HG02943 (cell line): Measurements from ENCODE around the gene SND1.
"Not testable (repeated sequence)": the region's sequence is repeated elsewhere in the genome, so short reads cannot be mapped to it uniquely, and the experiment has no call there.

ENCODE experiments used
- ATAC-seq: cut with Tn5 transposase; IDR thresholded peaks from one replicate; pipeline ENCODE4 v1.9.1; 2021; ENCODE audit warnings: mild to moderate bottlenecking, low read depth, moderate library complexity; ENCODE audit not compliant: unreplicated experiment

The SND1 gene

DNA sequence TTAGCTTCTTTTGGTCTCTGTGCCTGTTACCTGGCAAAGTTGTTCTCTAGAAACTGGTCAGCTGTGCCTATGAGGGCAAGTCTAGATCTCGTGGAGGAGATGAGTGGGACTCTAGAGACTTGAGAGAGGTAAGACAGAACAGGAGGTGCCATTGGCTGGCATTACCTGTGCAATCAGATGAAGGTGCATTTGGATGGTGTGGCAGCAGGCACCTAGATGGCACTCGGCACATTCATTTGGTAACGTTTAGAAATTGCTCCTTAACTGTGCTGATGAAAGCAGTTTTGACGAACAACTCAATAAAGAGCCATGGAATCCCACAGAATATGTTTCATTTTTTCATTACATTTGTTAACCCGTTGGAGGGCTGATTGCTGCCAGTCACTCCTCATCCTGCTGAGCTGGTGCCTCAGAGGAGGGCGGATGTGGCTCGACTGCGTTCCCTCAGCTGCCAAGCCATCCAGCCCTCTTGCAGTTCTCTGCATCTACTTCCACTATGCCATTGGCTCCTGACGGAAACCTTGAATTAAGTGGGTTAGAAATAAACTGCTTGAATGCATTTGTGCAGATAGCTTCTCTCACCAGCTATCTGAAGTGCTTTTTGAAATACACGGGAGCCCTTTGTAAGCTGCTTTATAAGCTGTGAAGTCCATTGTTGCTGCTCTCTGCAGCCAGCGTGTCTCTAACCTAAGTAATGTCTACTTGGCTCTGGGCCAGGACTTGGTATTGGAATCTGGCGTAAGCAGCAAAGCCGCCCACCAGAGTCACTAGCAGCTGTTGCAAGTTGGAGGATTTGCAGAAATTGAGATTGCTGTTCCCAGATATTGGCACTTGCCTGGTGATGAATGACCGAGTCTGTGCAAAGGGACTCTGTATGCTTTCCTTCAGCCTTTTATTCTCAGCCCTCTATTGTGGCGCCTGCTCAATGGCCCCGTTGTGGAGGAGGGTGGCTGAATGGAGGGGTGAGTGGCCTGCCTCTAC lies 291.8 kb downstream of the SND1 start:
- no peak for ATAC-seq

GRCh38 chr7:127946111-127946510 lies 294.1 kb downstream of the SND1 start:
- no peak for ATAC-seq

DNA sequence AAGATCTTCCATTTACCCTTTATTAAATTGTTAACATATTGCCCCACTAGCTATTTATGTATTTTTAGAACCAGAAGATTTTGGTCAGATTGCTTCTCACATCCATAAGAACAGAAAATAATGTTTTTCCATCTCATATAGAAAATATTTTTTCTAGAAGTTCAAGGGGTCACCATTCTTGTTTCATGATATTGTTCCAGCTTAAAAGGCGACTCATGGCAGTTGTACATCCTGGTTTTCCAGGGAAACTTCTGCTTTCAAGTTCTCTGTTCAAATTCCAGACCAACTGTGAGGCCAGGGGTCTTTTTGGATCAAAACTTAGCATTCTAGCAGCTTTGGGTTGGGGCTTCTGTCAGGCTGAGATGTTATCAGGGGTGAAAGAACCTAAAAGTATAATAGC lies 294.9 kb downstream of the SND1 start:
- no peak for ATAC-seq

- ATAC-seq: no peak
These were observed 296.3 kb downstream of the SND1 start for GRCh38 chr7:127948312-127948711.

GRCh38 chr7:127948930-127949329 lies 296.9 kb downstream of the SND1 start:
- ATAC-seq: no peak

DNA sequence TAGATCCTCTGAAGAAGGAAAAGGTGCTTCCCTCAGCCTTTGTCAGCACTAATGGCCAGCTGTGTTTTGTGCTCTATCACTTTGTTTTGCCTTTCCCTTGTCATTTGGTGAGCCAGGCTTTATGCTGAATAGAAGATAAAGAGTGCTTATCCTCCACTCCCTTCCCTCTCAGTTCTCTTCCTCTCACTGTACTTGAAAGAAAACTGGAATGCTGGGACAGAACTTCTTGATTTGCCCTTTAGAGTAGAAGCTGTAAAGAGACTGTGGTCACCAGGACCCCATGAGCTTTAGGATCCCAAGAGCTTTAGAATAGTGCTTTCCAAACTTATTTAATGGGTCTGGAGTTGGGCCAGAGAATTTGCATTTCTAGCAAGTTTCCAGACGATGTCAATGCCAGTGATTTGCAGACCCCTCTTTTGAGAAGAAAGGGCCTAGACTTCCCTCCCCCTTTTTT lies 297.8 kb downstream of the SND1 start:
- no peak for ATAC-seq

DNA sequence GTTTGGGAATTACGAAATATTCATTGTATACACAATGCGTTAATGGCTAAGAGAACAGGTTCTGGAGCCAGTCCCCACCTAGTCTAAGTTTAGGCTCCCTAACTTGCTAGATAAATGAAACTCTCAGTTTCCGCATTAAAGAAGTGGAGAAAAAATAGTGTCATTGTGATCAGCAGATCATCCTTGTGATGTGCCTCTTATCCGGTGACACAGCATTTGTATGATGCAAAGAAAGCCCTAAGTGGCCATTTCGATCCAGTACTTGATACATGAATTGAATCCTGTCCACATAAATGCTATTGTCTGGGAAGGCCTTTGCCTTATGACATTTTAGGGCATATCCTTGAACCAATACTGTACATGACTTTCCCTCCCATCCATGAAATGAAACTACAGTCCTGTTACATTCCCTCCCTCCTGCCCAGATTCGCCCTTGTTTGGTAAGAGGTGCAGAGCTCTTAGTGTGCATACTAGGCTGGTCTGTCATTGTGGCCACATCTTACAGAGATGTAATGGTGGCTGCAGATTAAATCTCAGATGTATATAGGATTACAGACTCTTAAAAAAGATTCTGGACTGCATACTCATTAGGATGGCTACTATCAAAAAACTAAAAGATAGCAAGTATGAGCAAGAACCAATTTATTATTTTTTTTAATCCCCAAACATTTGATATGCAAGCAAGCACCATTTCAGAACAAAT lies 298.4 kb downstream of the SND1 start:
- no peak for ATAC-seq

DNA sequence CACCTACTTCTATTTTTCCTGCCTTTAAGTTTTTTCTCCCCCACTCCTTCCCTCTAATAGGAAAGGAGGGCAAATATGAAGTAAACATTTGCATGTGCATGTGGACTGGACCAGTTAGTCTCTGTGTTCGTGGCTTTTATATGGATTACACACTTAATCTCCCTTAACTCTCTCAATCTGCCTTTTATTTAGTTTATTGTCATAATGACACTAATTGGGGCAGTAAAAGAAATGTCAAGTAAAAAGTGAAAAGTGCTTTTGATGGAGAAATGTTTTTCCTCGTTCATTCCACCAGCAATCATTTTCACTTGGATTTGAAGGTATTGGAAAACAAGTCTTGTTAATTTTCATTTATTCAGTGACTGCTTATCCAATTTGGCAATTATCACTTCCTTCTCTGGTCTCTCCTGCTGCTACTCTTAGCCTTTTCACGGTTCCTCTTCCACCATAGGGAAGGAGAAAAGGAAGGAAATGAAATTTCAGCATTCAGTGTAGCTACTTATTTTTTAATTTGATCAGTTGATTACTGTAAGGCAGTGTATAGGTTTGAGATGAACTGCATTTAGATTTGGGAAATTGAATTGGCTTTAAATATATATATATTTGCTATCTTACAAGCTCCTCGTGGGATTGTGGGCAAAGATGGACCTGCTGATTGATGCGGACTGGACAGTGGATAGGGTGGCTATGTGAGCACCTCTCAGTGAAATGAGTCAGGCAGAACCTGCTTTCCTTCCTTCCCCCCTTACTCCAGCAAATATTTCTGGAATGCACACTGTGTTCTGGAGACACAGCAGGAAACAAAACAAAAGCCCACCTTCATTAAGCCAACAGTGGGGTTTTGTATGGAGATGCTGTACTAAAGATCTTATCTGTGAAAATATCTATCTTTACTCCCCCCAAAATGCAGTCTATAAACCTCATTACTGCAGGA lies 301.7 kb downstream of the SND1 start:
- ATAC-seq: no peak

- ATAC-seq: no peak
These were observed 302.4 kb downstream of the SND1 start for GRCh38 chr7:127954357-127954748.

GRCh38 chr7:127955051-127955531 lies 303.1 kb downstream of the SND1 start:
- no peak for ATAC-seq

- no peak for ATAC-seq
These were observed 305.9 kb downstream of the SND1 start for GRCh38 chr7:127957886-127958285.

GRCh38 chr7:127959770-127960169 lies 307.8 kb downstream of the SND1 start:
- no peak for ATAC-seq

DNA sequence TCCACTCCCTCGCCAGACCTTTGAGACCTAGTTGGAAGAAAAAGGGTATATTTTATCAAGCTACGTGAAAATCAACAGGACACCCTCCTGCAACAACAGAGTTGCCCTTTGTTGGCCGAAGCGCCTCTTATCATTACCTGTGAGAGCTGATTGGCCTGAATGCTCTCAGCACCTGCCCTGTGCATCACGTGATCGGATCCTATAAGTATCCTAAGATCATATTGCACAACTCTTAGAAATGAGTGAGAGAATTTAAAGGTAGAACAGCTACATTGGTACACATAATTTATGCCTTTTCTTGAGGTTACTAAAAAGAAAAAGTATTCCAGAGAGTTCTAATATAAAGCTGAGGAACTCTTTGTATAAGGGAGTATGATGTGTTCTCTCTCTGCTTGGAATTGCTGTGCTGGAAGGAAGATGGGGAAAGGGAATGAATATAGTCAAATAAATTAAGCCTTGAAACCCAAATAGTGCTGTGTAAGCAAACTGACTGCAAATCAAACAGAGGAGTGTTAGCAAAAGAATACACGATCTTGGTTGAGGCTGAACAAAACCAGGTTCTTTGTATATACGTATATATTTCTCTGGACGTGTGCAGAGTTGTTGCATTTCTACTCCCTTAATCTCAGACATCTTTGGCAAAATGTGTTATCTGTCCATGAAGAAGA lies 309.9 kb downstream of the SND1 start:
- no peak for ATAC-seq

- no peak for ATAC-seq
These were observed 310.8 kb downstream of the SND1 start for GRCh38 chr7:127962589-127963361.

DNA sequence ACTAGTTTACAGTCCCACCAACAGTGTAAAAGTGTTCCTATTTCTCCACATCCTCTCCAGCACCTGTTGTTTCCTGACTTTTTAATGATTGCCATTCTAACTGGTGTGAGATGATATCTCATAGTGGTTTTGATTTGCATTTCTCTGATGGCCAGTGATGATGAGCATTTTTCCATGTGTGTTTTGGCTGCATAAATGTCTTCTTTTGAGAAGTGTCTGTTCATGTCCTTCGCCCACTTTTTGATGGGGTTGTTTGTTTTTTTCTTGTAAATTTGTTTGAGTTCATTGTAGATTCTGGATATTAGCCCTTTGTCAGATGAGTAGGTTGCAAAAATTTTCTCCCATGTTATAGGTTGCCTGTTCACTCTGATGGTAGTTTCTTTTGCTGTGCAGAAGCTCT lies 311.9 kb downstream of the SND1 start:
- not testable (repeated sequence) for ATAC-seq

GRCh38 chr7:127967281-127967680 lies 315.3 kb downstream of the SND1 start:
- ATAC-seq: no peak

DNA sequence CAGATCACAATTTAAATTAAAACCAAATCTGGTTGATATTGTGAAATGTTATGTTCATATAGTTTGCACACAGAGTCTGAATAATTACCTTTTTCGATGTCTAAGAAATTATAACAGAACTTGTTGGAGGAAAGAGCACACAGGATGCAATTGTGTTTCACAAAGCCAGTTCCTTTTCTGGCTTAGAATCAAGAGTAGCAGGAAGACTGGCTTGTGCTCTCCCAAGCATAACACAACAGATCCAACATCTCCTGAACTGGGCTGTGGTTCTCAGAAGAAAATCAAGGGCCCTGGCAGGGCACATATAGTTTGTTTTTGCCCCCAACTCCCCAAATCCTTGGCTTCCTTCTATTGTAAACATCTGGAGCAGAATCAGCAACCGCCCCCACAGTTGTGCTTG lies 316.6 kb downstream of the SND1 start:
- ATAC-seq: no peak

- no peak for ATAC-seq
These were observed 321.8 kb downstream of the SND1 start for GRCh38 chr7:127973832-127974231.

DNA sequence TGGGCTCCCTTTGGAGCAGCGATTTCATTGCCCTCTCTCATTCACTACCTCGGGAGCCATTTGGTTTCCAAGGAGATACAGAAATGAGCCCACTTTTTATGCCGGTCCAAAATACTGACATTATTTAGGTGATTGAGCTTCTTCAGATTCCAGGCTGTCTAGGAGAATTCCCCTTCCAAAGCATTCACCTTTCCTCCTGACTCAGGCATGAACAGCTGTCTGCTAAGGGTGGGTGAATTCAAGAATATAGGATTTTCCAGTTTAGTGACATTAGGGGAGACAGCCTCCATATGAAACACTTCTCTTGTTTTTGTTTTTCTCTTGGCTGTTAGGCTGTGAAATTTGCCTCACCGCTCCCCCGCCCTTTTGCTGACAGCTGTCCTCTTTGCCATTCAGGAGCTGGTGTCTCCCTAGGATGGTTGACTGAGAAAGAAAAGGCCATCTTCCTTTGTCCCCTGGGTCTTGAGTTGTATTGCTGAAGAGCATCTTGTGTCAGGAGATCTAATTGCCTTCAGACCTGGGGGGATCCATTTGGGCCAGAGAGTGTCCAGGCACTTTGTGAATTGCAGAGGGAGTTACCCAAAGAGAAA lies 322.5 kb downstream of the SND1 start:
- ATAC-seq: no peak
